ENCODE results near the gene PRR20C. TPM values are rescaled to one million over a fixed set of nuclear protein-coding genes. Genes with fewer than 3 reads are reported as not detected.

The PRR20C gene
- total RNA-seq, 1 experiment from 2014 or later: not detected

GRCh38 chr13:57128909-57129308 is 25.0 kb upstream of the PRR20C start (continued):
- TF ChIP-seq ZNF532 (CRISPR knock-in tag; IDR thresholded peaks at IDR 0.05; ENCODE audit: borderline replicate concordance) (no peak), ZNF416 (CRISPR knock-in tag; IDR thresholded peaks at IDR 0.05) (no peak)

DNA sequence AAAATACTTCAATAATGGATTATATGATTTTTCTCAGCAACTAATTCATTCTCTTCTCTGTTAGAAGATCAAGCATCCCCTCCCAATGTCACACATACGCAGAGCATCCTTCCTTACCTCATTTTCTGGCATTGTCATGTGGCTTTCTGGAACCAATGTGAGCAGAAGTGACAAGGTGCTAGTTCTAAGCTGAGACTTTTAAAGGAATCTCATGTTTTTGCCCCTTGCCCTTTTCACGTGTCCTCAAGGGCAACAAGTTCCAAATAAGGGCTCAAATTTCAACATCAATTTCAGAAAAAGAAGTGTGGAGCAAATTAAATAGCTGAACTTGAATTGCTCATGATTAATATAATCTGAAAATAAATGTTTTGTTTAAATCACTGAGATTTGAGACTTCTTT is 17.8 kb upstream of the PRR20C start:
- DNase-seq (ENCODE audit: low spot score): no peak
- CTCF ChIA-PET: no interaction called here
- TF ChIP-seq CBFB (CRISPR knock-in tag; IDR thresholded peaks at IDR 0.05; ENCODE audit: low read depth) (no peak), E2F4 (CRISPR knock-in tag; IDR thresholded peaks at IDR 0.05; ENCODE audit: borderline replicate concordance, low read depth) (no peak), PRRX2 (CRISPR knock-in tag; IDR thresholded peaks at IDR 0.05) (no peak), TCF7 (CRISPR knock-in tag; IDR thresholded peaks at IDR 0.05; ENCODE audit: low read depth) (no peak), MYBL2 (CRISPR knock-in tag; IDR thresholded peaks at IDR 0.05) (no peak), ESRRA (CRISPR knock-in tag; IDR thresholded peaks at IDR 0.05; ENCODE audit: borderline replicate concordance) (no peak)
- TF ChIP-seq, protein P1, sequence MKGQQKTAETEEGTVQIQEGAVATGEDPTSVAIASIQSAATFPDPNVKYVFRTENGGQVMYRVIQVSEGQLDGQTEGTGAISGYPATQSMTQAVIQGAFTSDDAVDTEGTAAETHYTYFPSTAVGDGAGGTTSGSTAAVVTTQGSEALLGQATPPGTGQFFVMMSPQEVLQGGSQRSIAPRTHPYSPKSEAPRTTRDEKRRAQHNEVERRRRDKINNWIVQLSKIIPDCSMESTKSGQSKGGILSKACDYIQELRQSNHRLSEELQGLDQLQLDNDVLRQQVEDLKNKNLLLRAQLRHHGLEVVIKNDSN (CRISPR knock-in tag; IDR thresholded peaks at IDR 0.05): no peak
- TF ChIP-seq, protein P2, sequence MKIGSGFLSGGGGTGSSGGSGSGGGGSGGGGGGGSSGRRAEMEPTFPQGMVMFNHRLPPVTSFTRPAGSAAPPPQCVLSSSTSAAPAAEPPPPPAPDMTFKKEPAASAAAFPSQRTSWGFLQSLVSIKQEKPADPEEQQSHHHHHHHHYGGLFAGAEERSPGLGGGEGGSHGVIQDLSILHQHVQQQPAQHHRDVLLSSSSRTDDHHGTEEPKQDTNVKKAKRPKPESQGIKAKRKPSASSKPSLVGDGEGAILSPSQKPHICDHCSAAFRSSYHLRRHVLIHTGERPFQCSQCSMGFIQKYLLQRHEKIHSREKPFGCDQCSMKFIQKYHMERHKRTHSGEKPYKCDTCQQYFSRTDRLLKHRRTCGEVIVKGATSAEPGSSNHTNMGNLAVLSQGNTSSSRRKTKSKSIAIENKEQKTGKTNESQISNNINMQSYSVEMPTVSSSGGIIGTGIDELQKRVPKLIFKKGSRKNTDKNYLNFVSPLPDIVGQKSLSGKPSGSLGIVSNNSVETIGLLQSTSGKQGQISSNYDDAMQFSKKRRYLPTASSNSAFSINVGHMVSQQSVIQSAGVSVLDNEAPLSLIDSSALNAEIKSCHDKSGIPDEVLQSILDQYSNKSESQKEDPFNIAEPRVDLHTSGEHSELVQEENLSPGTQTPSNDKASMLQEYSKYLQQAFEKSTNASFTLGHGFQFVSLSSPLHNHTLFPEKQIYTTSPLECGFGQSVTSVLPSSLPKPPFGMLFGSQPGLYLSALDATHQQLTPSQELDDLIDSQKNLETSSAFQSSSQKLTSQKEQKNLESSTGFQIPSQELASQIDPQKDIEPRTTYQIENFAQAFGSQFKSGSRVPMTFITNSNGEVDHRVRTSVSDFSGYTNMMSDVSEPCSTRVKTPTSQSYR (CRISPR knock-in tag; IDR thresholded peaks at IDR 0.05): no peak
- H3K4me3 Mint-ChIP-seq: no peak overlapping the region
- H3K4me1 Mint-ChIP-seq: no peaks in the 10 kb centered on the region
- no peaks in the 10 kb centered on the region for H3K36me3 Mint-ChIP-seq
- no peaks in the 10 kb centered on the region for H3K27me3 Mint-ChIP-seq (ENCODE audit: low read depth)
- POLR2A ChIA-PET: no interaction called here
- H3K27ac Mint-ChIP-seq: no peak overlapping the region
- H3K9me3 Mint-ChIP-seq: no peaks in the 10 kb centered on the region
- ATAC-seq: no peak

DNA sequence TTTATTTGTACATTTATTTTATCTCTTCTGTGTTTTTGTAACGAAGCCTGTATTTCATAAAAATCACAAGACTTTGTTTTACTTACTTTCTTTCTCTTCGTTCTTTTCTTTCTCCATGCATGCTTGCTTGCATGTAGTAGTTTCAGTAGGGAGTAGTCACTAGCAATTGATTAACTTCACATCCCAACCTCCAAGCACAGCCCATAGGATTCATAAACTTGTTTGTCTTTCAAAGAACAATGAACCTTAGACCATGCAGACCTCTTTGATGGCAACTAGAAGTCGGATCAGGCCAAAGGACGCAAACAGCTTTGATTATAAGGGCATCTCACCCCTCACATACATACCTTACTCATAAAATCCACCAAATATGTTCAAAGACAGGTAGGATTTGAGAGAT is 16.3 kb upstream of the PRR20C start:
- TF ChIP-seq MAX (CRISPR knock-in tag; IDR thresholded peaks at IDR 0.05) (no peak), PRRX2 (CRISPR knock-in tag; IDR thresholded peaks at IDR 0.05) (no peak), GTF2I (CRISPR knock-in tag; conservative IDR thresholded peaks at IDR 0.05) (no peak), ZNF425 (CRISPR knock-in tag; conservative IDR thresholded peaks at IDR 0.05) (no peak), ELF4 (CRISPR knock-in tag; IDR thresholded peaks at IDR 0.05; ENCODE audit: low read depth) (no peak), ETV6 (CRISPR knock-in tag; IDR thresholded peaks at IDR 0.05) (no peak), ZNF532 (CRISPR knock-in tag; IDR thresholded peaks at IDR 0.05; ENCODE audit: borderline replicate concordance) (no peak)
- ATAC-seq: no peak
- no peaks in the 10 kb centered on the region for H3K9me3 Mint-ChIP-seq
- no peak overlapping the region for H3K27ac Mint-ChIP-seq
- H3K27me3 Mint-ChIP-seq (ENCODE audit: low read depth): no peaks in the 10 kb centered on the region
- no peaks in the 10 kb centered on the region for H3K36me3 Mint-ChIP-seq
- H3K4me3 Mint-ChIP-seq: no peak overlapping the region
- POLR2A ChIA-PET: no interaction called here
- H3K4me1 Mint-ChIP-seq: no peaks in the 10 kb centered on the region
- CTCF ChIA-PET: no interaction called here
- no peak for DNase-seq (ENCODE audit: low spot score)
